RWPE2 (cell line): ENCODE measurements around the gene AMIGO3.

Source experiments
- ATAC-seq: fragments of 200-7000 bp; cut with Tn5 transposase; 3 replicates; pipeline ENCODE4 v1.9.1; 2021; ENCODE audit warnings: low read depth
- DNase-seq: peaks from one replicate; pipeline ENCODE4 v3.0.0-alpha.2; 2020; ENCODE audit warnings: low spot score
- H3K27ac ChIP-seq: fragments of 450-650 bp; 2 replicates; pipeline ENCODE4 v1.5.1; 2017; ENCODE audit warnings: mild to moderate bottlenecking; ENCODE audit not compliant: poor library complexity, severe bottlenecking
- H3K27me3 ChIP-seq: fragments of 250-450 bp; sonication (Bioruptor Pico); 2 replicates; pipeline ENCODE4 v1.5.1; 2021; ENCODE audit warnings: mild to moderate bottlenecking, moderate library complexity; ENCODE audit not compliant: insufficient read depth, poor library complexity, severe bottlenecking
- H3K36me3 ChIP-seq: fragments of 250-450 bp; sonication (Bioruptor Pico); 2 replicates; pipeline ENCODE4 v1.5.1; 2020; ENCODE audit warnings: low read depth, mild to moderate bottlenecking, moderate library complexity
- H3K4me1 ChIP-seq: fragments of 250-450 bp; sonication (Bioruptor Pico); 2 replicates; pipeline ENCODE4 v1.5.1; 2021; ENCODE audit warnings: mild to moderate bottlenecking, moderate library complexity; ENCODE audit not compliant: insufficient read depth, poor library complexity, severe bottlenecking
- H3K4me3 ChIP-seq: fragments of 250-450 bp; sonication (Bioruptor Pico); 2 replicates; pipeline ENCODE4 v1.5.1; 2021; ENCODE audit warnings: mild to moderate bottlenecking, moderate library complexity; ENCODE audit not compliant: severe bottlenecking
- H3K9me3 ChIP-seq: fragments of 250-450 bp; sonication (Bioruptor Pico); 2 replicates; pipeline ENCODE4 v1.5.1; 2021; ENCODE audit warnings: mild to moderate bottlenecking, moderate library complexity; ENCODE audit not compliant: severe bottlenecking
- TF ChIP-seq, protein P1 (sequence below): fragments of 450-650 bp; IDR thresholded peaks from one replicate; pipeline ENCODE4 v1.5.1; 2017; ENCODE audit warnings: mild to moderate bottlenecking, moderate library complexity; ENCODE audit not compliant: poor library complexity, severe bottlenecking

Gene AMIGO3

DNA sequence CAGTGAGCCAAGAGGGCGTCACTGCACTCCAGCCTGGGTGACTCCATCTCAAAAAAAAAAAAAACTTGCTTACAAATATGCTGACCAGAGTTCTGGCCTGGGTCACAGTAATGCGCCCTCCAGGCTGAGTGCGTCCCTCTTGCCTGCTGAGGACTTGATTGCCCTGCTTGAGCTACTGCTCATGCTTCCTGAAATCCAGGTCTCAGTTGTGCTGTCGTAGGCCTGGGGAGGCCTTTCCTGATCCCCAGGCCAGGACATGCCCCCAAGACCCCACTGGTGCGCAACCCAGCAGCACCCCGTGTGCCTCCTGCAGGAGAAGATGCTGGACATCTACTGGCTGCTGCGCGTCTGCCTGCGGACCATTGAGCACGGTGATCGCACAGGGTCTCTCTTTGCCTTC lies 7.3 kb downstream of the AMIGO3 start:
- DNase-seq (no peak), ATAC-seq (no peak)
- Histone ChIP-seq H3K4me1 (no peaks in the 10 kb centered on the region), H3K36me3 (no peaks in the 10 kb centered on the region; the same call in 1 of the 2 replicates), H3K27me3 (no peaks in the 10 kb centered on the region), H3K9me3 (no peaks in the 10 kb centered on the region), H3K27ac (no peak overlapping the region), H3K4me3 (no peak overlapping the region)
- TF ChIP-seq, protein P1, sequence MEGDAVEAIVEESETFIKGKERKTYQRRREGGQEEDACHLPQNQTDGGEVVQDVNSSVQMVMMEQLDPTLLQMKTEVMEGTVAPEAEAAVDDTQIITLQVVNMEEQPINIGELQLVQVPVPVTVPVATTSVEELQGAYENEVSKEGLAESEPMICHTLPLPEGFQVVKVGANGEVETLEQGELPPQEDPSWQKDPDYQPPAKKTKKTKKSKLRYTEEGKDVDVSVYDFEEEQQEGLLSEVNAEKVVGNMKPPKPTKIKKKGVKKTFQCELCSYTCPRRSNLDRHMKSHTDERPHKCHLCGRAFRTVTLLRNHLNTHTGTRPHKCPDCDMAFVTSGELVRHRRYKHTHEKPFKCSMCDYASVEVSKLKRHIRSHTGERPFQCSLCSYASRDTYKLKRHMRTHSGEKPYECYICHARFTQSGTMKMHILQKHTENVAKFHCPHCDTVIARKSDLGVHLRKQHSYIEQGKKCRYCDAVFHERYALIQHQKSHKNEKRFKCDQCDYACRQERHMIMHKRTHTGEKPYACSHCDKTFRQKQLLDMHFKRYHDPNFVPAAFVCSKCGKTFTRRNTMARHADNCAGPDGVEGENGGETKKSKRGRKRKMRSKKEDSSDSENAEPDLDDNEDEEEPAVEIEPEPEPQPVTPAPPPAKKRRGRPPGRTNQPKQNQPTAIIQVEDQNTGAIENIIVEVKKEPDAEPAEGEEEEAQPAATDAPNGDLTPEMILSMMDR = no peak

DNA sequence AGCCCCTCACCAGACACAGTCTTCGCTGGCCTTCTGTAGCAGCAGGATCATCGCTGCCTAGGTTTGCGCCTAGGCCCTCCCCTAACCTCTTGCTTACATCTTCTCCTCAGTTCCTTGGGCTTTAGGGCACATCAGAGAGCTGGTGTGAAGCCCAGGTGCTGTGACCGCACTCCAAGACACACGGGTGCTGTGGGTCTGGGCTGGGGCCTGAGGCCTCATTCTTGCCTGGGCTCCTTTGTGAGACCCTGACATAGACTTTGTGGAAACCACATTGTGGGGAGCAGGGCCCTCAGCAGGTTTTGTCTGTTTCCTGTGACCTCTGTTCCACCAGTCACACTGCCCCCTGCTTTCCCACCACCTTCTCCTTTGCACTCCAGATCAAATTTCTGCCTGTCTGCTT lies 8.0 kb downstream of the AMIGO3 start:
- ATAC-seq (no peak), DNase-seq (no peak)
- Histone ChIP-seq H3K27ac (no peak overlapping the region), H3K36me3 (no peaks in the 10 kb centered on the region; the same call in 1 of the 2 replicates), H3K4me3 (no peak overlapping the region), H3K9me3 (no peaks in the 10 kb centered on the region), H3K27me3 (no peaks in the 10 kb centered on the region), H3K4me1 (no peaks in the 10 kb centered on the region)
- TF ChIP-seq, protein P1 = no peak

DNA sequence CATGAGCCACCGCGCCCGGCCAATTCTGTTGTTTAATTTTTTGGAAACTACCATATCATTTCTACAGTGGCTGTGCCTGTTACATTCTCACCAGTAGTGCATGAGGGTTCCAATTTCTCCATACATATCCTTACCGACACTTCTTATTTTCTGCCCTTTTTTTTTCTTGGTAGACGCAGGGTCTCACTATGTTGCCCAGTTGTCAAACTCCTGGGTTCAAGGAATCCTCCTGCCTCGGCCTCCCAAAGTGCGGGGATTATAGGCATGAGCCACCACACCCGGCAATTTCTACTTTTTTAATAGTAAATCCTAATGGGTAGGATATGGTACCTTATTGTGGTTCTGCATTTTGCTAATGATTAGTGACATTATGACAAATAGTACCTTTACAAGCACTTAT lies 9.6 kb downstream of the AMIGO3 start:
- no peak for ATAC-seq
- no peaks in the 10 kb centered on the region for H3K4me1 ChIP-seq
- no peak overlapping the region for H3K27ac ChIP-seq
- no peaks in the 10 kb centered on the region for H3K27me3 ChIP-seq
- TF ChIP-seq, protein P1 = no peak
- no peaks in the 10 kb centered on the region for H3K36me3 ChIP-seq
- H3K4me3 ChIP-seq = no peak overlapping the region
- no peaks in the 10 kb centered on the region for H3K9me3 ChIP-seq
- no peak for DNase-seq

DNA sequence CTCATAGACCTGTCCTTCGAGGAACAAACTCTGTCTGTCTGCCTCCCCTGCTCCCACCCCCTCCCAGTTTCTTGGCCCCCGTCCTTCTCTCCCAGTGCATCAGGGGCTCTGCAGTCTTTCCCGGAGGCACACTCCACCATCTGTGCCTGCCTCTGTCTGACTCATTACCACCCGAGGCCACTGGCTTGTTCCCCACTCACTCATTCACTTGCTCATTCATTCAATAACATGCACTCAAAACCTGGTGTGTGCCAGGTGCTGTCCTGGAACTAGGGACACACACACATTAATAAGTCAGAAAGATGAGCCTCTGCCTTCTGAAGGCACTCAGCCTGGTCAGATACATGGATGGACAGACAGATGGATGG lies 12.4 kb downstream of the AMIGO3 start:
- TF ChIP-seq, protein P1 = no peak
- no peak for DNase-seq
- H3K4me3 ChIP-seq = no peak overlapping the region
- no peaks in the 10 kb centered on the region for H3K9me3 ChIP-seq
- no peaks in the 10 kb centered on the region for H3K4me1 ChIP-seq
- no peak for ATAC-seq
- H3K27me3 ChIP-seq = no peaks in the 10 kb centered on the region
- peaks cover 12% of the 10 kb centered on the region for H3K36me3 ChIP-seq
- H3K27ac ChIP-seq = no peak overlapping the region

DNA sequence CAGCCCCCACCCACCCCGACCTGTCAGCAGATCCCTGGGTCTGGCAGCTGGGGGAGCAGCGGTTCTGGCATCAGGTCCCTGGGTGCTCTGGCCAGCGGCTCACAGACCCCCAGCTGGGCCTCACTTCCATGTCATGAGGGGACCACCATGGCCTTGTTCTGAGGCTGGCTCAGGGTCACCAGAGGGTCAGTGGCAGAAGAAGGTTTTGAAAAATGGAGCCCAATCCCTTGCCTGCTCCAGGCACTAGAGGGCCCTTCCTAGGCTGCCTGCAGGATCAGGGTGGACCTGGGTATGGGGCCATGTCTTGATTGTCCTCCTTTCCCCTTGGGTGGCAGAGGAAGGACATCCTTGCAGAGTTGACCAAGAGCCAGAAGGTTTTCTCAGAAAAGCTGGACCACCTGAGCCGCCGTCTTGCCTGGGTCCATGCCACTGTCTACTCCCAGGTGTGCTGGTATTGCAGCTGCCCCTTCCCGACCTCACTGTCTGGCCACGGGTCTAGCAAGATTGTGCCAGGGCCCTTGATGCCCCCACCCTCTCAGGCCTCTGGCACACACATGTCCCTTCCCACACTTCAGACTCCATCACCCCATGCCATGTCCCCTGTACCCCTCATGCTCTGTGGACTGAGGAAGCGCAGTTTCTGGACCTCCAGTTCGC lies 12.9 kb downstream of the AMIGO3 start:
- Histone ChIP-seq H3K27ac (no peak overlapping the region), H3K27me3 (no peaks in the 10 kb centered on the region), H3K4me3 (no peak overlapping the region), H3K36me3 (peaks cover 12% of the 10 kb centered on the region), H3K9me3 (no peaks in the 10 kb centered on the region), H3K4me1 (no peaks in the 10 kb centered on the region)
- DNase-seq (no peak), ATAC-seq (no peak)
- TF ChIP-seq, protein P1 = no peak
